Measurements from ENCODE around the gene GIT1.

The GIT1 gene

DNA sequence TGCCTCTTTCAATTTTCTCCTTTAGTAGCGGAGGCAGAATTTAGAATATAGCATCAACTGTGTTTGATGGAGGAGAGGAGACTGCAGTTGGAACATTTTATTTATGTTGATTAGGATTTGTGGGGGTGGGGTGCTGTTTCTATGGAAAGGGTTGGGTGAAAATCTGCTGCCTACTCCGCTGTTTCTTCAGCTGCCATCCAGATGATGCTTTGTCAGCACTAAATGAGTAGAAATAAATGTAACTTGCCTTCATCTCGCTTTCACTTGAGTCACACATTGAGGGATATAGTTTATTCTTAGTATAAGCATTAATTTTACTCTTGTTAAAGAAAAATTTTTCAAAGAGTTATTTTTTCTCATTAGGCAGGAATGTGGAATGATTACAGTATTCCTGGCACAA is 64.8 kb downstream of the GIT1 start:
- Histone ChIP-seq H3K36me3 (ENCODE audit: control insufficient read depth, insufficient read depth, low read length, severe bottlenecking) (peaks cover 65% of the 10 kb centered on the region), H3K4me1 (ENCODE audit: control insufficient read depth, insufficient read depth, low read length) (no peaks in the 10 kb centered on the region), H3K4me3 (ENCODE audit: low read length) (no peak overlapping the region), H3K9ac (ENCODE audit: low read length) (no peak overlapping the region), H3K9me3 (ENCODE audit: control insufficient read depth, low read length) (no peaks in the 10 kb centered on the region), H3K27me3 (replicated peaks; ENCODE audit: control insufficient read depth, insufficient read depth, low read length) (no peaks in the 10 kb centered on the region)
- no peak for DNase-seq (ENCODE audit: low read depth)

All from adipocyte (in vitro differentiated cells).